GM08714 (cell line): ENCODE measurements around the gene WNT9A.

ENCODE experiments used
- H3K4me3 ChIP-seq: fragments of 200-500 bp; sonication (Bioruptor generic); 2 replicates; pipeline ENCODE4 v1.5.1; 2014; ENCODE audit warnings: mild to moderate bottlenecking, low read length, inconsistent platforms
- ZNF274 ChIP-seq: IDR thresholded peaks from 2 replicates; pipeline ENCODE4 v1.6.1; 2012; ENCODE audit warnings: mild to moderate bottlenecking, low read depth, low read length

The WNT9A gene

DNA sequence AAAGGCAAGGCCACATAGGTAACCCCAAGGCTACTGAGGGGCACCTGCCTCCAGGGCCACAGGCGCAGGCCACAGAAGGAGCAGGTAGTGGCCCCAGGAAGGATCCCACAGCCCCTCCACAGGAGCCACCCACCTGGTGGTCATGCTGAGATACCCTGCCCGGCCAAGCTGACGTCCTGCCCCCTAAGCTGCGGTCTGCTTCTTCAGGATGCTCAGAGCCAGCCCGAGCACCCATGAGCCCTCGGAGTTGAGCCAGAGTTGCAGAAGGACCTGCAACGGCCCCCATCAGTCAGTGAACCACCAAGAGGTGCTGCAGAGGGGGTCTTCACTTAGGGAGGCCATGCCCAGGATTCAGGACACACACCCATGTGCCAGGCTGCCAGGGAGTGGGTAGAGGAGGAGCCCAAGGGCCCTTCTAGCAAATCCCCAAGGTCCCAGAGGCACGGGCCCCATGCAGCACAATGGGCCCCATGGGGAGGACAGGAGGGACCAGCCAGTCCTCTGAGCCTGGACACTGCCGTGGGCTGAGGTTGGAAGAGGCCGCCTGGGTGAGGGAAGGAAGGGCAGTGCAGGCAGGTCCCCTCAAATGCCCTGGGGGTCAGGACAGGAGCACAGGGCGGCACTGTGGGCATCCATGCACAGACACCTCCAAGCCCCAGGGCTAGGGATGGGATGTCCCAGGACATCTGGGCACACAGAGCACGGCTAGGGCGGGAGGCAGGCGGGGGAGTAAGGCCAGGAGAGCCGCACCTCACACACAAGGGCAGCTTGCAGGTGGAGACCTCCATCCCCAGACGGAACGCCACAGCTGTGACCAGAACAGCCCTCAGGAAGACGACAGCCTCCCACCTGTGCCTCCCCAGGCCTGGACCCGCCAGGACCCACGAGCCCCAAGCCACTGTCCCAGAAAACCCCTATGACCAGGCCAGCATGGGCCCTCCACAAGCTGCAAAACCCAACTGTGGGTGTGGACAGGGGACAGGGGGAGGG is 20.5 kb downstream of the WNT9A start:
- no peak overlapping the region for H3K4me3 ChIP-seq
- no peak for TF ChIP-seq ZNF274

DNA sequence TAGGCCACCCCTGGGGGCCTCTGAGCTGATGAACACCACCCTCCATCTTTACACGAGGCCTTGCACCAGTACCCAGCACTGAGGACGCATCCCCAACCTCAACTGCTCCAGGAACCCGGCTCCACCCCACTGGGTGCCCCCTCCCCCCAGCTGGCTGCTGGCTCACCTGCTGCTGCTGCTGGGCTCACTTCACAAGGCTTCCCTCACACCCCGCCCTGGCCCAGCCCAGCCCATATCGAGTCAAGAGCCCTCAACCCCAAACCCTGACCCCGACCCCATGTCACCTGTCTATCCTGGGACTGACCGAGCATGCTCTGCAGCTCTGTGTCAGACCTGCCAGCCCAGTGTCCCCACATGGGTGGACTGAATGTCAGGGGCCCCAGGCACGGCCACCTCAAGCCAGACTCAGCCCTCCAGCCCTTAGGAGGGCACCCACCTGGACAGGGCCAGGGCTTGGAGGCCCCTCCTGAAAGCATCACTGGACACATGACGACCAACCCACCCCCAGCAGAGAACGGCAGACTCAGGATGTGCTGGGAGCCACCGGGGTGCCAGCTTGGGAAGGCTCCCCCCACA is 21.4 kb downstream of the WNT9A start:
- no peak overlapping the region for H3K4me3 ChIP-seq
- no peak for TF ChIP-seq ZNF274

DNA sequence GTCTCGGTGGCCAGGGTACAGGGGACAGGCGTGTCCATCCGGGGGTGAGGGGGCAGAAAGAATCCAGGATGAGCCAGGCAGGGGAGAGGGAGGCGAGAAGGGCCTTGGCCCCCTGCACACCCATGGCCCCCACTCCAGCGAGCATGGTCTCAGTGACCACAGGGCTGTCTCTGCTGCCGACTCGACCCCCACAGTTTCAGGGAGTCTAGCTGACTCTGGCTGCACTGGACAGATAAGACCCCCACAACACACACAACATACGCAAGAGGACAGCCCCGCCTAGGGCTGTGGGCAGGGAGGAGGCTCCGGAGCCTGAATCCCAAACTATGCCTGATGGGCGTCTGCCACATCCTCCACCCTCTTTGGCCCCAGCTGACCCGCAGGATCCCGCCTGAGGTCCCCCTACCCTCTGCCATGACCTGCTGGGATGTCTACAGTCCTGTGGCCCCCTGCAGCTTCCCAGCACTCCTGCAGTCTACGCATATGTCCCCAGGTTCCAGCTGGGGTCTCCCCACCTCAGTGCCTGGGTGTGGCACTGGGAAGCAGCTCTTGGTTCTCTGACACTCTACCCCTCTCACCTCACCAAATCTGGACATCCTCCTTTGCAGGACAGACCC is 22.0 kb downstream of the WNT9A start:
- TF ChIP-seq ZNF274: no peak
- H3K4me3 ChIP-seq: no peak overlapping the region

DNA sequence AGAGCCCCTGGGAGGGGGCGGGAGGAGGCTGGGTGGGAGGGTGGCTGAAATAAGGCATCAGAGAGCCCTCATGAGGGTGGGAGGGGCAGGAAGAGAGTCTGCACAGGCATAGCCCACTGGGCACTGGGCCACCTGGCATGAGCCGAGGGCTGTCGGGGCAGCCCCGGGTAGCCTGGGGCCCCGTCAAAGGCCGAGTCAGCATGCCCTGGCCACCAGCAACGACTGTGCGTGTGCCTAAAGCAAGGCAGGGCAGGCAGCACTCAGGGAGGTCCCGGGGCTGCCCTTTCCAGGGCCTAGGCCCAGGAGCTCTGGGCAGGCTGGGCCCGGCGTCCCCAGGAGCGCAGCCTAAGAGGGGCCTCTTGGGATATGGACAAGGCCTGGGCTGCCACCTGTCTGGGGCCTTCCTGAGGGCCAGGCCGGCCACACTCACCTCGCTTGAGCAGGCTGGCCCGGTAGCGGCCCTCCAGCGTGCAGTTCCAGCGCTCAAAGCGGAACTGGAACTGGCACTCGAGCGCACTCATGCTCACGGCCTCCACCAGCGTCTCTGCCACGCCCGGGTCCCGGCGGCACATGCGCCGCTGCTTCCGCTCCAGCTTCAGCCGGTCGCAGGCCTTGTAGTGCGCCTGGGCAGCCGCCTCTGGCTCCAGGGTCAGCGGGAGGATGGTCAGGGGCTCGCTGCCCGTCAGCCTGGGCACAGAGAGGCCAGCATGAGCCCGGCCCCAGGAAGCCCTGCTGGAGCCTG is 22.7 kb downstream of the WNT9A start:
- no peak overlapping the region for H3K4me3 ChIP-seq
- TF ChIP-seq ZNF274: no peak

DNA sequence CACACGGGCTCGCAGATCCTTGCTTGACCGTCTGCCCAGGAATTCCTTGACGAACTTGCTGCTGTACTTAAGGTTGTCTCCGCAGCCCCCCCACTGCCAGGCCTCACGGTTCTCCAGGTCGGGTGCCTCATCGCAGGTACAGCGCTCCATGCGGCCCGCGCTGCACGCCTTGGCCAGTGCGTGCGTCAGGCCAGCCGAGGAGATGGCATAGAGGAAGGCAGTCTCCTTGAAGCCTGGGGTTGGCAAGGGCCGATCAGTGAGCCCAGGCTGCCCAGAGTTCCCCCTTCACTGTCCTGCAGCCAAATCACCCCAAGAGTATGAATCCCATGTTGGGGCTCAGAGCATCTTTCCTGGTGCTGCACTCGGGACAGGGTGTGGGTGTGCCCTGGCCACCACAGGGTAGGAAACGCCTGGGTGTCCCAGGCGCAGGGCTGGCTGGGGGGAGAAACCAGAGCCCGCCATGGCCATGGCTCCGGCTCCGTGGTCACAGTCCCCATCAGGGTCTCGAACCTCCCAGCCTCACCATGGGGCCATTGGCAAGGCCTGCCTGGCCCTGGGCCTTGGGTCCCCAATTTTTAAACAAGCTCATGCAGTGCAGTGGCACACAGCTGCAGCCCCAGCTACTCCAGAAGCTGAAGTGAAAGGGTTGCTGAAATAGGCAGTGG is 23.4 kb downstream of the WNT9A start:
- H3K4me3 ChIP-seq: no peak overlapping the region
- TF ChIP-seq ZNF274: no peak

DNA sequence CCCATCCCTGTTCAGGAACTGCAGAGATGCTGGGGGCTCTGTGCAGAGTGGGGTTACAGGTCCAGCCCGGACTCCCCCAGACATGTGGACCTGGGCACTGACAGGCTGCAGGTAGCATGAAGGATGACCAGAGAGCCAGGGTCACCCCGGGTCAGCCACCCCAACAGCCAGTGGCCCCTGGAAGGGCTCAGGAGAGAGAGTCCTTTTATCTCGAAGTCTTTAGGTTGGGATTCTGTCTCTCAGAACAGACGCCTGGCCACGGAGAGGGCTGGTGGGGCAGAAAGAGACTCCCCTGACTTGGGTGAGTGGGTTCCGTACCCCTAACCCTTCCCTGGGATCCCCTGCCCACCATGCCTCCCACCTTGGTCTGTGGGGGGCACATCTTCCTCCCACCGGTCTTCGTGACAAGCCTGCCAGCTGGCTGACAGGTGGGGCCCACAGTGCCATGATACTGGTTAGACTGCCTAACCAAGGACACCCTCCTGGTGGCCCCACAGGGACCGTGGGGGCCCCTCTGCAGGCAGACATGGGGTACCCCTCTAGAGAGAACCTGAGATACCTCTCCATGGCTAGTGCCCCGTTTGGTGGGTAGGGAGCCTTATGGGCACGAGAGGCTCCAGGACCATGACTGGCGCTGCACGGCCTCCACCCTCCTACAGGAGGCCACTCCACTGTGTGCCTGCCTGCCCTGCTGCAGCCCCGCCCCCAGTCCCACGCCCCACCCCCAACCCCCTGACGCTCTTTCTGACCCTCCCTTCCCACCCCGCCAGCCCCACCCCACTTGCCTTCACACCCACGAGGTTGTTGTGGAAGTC is 24.2 kb downstream of the WNT9A start:
- no peak overlapping the region for H3K4me3 ChIP-seq
- TF ChIP-seq ZNF274: no peak

DNA sequence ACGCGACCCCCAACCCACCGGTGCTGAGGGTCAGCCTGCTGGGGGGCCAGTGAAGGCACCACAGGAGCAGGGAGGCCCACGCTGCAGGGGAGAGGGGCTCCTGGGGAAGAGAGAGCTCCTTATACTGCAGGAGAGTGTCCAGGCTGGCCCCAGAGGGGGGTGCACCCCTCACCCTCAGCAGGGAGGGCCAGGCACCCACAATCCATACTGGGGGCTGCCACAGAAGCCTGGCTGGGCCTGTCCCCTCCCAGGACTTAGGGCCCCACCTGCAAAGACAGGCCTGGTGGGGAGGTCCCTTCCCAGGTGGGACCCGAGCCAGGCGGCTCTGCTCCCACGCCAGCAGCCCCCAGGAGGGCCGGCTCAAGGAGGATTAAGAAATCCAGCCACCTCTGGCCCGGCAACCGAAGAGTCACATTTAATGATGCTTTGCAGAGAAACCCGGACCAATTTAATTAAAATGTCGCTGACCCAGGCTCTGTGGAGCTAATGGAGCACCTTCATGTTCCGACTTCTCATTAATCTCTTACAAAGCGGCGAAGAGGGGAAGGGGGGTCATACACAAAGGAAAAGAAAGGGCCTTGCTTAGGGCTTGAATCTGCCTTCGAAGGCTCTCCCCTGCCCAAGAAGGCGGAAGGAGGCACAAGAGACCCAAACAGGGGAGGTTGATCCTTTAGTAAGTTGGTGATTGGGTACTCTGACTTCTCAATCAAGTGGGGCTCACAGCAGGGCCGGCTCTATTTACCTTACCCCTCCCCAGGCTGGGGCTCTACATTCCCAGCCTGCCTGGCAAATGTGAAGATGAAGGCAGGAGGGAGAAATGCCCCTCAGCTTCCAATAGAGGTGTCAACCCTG is 25.0 kb downstream of the WNT9A start:
- H3K4me3 ChIP-seq: no peak overlapping the region
- no peak for TF ChIP-seq ZNF274

DNA sequence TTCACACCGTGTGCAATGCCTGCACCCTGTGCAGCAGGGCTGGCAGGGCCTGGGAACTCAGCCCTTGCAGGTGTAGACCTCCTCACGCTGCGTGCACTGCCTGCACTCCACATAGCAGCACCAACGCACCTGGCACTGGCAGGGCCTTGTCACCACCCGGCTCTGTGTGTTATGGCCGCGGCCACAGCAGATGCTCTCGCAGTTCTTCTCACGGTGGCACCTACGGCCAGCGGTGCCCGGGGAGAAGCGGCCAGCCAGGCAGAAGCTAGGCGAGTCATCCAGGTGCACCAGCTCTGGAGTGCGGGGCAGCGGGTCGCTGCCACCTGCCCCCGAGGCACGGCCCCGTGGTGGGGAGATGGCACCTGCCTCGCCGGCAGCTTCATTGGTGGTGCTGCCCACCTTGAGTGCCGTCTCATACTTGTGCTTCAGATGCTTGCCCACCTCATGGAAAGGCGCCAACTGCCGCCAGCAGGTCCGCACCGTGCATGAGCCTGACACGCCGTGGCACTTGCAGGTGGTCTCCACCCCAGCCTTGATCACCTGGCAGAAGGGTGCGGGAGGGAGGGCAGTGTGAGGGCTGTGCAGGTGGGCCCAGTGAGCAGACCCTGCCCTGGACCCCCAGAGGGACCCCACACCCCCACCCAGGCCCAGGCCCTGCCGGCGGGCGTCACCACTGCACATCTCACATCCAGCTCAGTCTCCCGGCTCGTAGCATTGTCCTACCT is 26.1 kb downstream of the WNT9A start:
- TF ChIP-seq ZNF274: no peak
- H3K4me3 ChIP-seq: no peak overlapping the region

DNA sequence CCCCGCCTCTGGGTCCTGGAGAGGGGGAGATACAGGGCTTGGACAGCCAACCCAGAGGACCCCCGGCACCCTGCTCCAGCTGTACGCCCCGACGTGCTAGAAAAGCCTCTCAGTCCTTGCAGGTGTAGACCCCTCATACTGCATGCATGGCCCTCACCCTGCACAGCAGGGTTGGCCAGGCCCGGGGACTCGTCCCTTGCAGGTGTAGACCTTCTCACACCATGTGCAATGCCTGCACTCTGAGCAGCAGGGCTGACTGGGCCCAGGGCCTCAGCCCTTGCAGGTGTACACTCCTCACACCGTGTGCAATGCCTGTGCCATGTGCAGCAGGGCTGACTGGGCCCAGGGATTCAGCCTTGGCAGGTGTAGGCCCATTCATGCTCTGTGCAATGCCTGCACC is 26.8 kb downstream of the WNT9A start:
- TF ChIP-seq ZNF274: no peak

DNA sequence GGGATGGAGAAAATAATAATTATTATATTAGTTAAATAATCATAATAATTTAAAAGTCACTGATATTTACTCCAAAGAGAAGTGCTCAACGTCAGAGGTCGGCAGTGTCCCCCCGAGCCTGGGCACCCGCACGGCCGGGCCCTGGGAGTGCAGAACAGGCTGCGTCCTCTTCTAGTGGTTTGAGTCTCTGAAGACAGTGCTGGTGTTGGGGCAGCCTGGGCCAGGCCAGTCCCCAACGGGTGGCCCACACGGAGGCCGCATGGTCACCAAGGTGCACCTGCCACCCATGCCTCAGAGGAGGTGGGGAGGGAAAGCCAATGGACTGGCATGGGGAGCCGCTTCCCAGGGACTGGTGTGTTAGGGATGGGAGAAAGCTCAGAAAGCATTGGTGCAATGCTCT is 27.3 kb downstream of the WNT9A start:
- H3K4me3 ChIP-seq: no peak overlapping the region
- TF ChIP-seq ZNF274: no peak

More for the DNA sequence above, 26.8 kb downstream of the WNT9A start:
- H3K4me3 ChIP-seq: no peak overlapping the region

DNA sequence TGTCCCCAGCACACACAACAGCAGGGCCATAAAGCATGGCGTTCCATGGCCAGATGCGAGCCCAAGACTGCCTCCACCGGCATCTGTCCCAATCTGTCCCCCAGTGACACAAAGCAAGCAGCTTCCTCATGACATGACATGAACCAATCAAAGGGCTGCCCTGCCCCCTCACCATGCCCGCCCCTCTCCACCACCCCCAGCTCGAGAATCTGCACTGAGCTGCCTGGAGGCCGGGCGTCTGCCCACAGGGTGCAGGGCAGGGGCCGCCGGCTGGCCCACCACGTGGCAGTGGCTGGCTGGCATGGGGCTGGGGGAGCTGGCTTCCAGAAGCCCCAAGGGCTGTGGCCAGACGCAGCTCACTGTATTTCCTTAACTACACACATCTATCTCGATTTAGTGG is 27.8 kb downstream of the WNT9A start:
- no peak overlapping the region for H3K4me3 ChIP-seq
- no peak for TF ChIP-seq ZNF274

DNA sequence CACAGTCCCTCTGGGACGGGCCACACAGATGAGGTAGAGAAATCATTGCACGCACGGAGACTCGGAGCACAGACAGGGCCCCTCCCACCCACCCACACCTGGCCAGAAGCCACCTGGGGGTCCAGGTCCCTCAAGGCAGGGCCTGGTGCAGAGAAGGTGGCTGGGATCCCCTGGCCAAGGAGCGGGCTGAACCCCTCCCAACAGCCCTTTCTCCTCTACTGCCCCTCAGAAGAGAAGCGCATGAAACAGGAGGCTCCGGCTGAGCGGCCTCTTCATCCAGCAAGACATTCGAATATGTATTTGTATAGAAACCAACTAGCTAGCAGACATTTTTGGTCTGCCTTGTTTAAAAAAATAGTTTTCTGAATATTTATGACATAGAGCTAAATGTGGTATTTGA is 29.0 kb downstream of the WNT9A start:
- no peak overlapping the region for H3K4me3 ChIP-seq
- TF ChIP-seq ZNF274: no peak
